DND-41 (cell line): ENCODE measurements around the gene VPS54.

Experiments
- CTCF ChIP-seq: IDR thresholded peaks from 2 replicates; pipeline ENCODE4 v1.5.1; 2012; ENCODE audit warnings: borderline replicate concordance, low read length, moderate library complexity, mild to moderate bottlenecking; ENCODE audit not compliant: poor library complexity, severe bottlenecking; ENCODE audit errors: extremely low read depth
- EZH2 ChIP-seq: IDR thresholded peaks from 3 replicates; pipeline ENCODE4 v1.6.1; 2012; ENCODE audit warnings: borderline replicate concordance, low read depth, mild to moderate bottlenecking, moderate library complexity, low read length, inconsistent platforms; ENCODE audit not compliant: severe bottlenecking

GRCh38 chr2:64007924-64008323 is 11.3 kb downstream of the VPS54 start:
- TF ChIP-seq CTCF (no peak), EZH2 (no peak)
